IMR-90 (cell line): ENCODE results near the gene GRID1. TPM values are rescaled to one million over a fixed set of nuclear protein-coding genes. Genes with fewer than 3 reads are reported as not detected.

ENCODE experiments used
- ATAC-seq: fragments of 200-7000 bp; cut with Tn5 transposase; 2 replicates; pipeline ENCODE4 v1.9.1; 2020; ENCODE audit warnings: low read depth, mild to moderate bottlenecking, moderate library complexity
- BruUV-seq: library from RNA; stranded (reverse); fragments of 400-500 nt; replicated peaks from 2 replicates; lab custom pipeline; 2021; lab: Mats Ljungman, UMichigan
- CTCF ChIA-PET: fragments of 300-600 bp; formaldehyde crosslinking; extraction: SDS; loops from one replicate; lab custom pipeline; 2021; ENCODE audit warnings: antibody characterized with exemption; lab: Yijun Ruan, JAX
- POLR2A ChIA-PET: fragments of 300-600 bp; sonication (Branson Sonifier 250); formaldehyde crosslinking; loops from one replicate; lab custom pipeline; 2022; ENCODE audit warnings: antibody characterized with exemption; ENCODE audit not compliant: unreplicated experiment; lab: Charles Lee
- DNase-seq: peaks from one replicate; pipeline ENCODE4 v3.0.0; 2013
- H2AFZ ChIP-seq: replicated peaks from 2 replicates; pipeline ENCODE3; 2013; ENCODE audit warnings: low read length, mild to moderate bottlenecking; ENCODE audit not compliant: poor library complexity
- H2AK5ac ChIP-seq: 2 replicates; pipeline ENCODE4 v1.6.1; 2013; ENCODE audit warnings: low read depth, low read length, inconsistent platforms
- H2AK9ac ChIP-seq: replicated peaks from 2 replicates; pipeline ENCODE3; 2013; ENCODE audit warnings: mild to moderate bottlenecking, low read depth, low read length, moderate library complexity; ENCODE audit not compliant: poor library complexity
- H2BK120ac ChIP-seq: 2 replicates; pipeline ENCODE4 v1.6.1; 2013; ENCODE audit warnings: low read depth, low read length, inconsistent platforms
- H2BK15ac ChIP-seq: 3 replicates; pipeline ENCODE4 v1.6.1; 2013; ENCODE audit warnings: low read depth, low read length, inconsistent platforms
- H2BK20ac ChIP-seq: 2 replicates; pipeline ENCODE4 v1.6.1; 2013; ENCODE audit warnings: low read depth, mild to moderate bottlenecking, inconsistent platforms, low read length, moderate library complexity
- H2BK5ac ChIP-seq: 2 replicates; pipeline ENCODE4 v1.6.1; 2013; ENCODE audit warnings: mild to moderate bottlenecking, low read depth, low read length, inconsistent platforms; ENCODE audit not compliant: poor library complexity, severe bottlenecking
- H3K14ac ChIP-seq: replicated peaks from 2 replicates; pipeline ENCODE4 v1.6.1; 2013; ENCODE audit warnings: low read depth, low read length, inconsistent platforms
- H3K18ac ChIP-seq: 2 replicates; pipeline ENCODE4 v1.6.1; 2013; ENCODE audit warnings: low read depth, low read length, control low read depth
- H3K23ac ChIP-seq: 2 replicates; pipeline ENCODE4 v1.6.1; 2013; ENCODE audit warnings: low read depth, low read length, inconsistent platforms
- H3K27ac ChIP-seq: 2 replicates; pipeline ENCODE4 v1.5.1; 2013; ENCODE audit warnings: mild to moderate bottlenecking, control low read depth, low read length; ENCODE audit not compliant: insufficient read depth
- H3K27me3 ChIP-seq: 2 replicates; pipeline ENCODE4 v1.6.1; 2013; ENCODE audit warnings: low read length; ENCODE audit not compliant: control insufficient read depth, insufficient read depth
- H3K36me3 ChIP-seq: 2 replicates; pipeline ENCODE4 v1.6.1; 2013; ENCODE audit warnings: low read length, mixed read lengths; ENCODE audit not compliant: control insufficient read depth, insufficient read depth
- H3K4ac ChIP-seq: 2 replicates; pipeline ENCODE4 v1.6.1; 2013; ENCODE audit warnings: low read depth, low read length, inconsistent platforms
- H3K4me1 ChIP-seq: 2 replicates; pipeline ENCODE4 v1.6.1; 2013; ENCODE audit warnings: low read length, mixed read lengths; ENCODE audit not compliant: control insufficient read depth, insufficient read depth
- H3K4me2 ChIP-seq: 2 replicates; pipeline ENCODE4 v1.6.1; 2013; ENCODE audit warnings: low read depth, mild to moderate bottlenecking, control low read depth, low read length, moderate library complexity
- H3K4me3 ChIP-seq: 2 replicates; pipeline ENCODE4 v1.5.1; 2013; ENCODE audit warnings: low read depth, mild to moderate bottlenecking, control low read depth, low read length, moderate library complexity; ENCODE audit not compliant: insufficient read depth
- H3K56ac ChIP-seq: 2 replicates; pipeline ENCODE4 v1.6.1; 2013; ENCODE audit warnings: low read length, inconsistent platforms; ENCODE audit not compliant: insufficient read depth; ENCODE audit errors: extremely low read depth
- H3K79me1 ChIP-seq, 2 experiments: 2 replicates each; pipeline ENCODE4 v1.6.1; 2013; ENCODE audit warnings: low read length in 2 of 2, inconsistent platforms in 1 of 2, low read depth in 1 of 2
- H3K9ac ChIP-seq: 2 replicates; pipeline ENCODE4 v1.6.1; 2013; ENCODE audit warnings: low read depth, low read length, control low read depth
- H3K9me1 ChIP-seq: 2 replicates; pipeline ENCODE4 v1.6.1; 2013; ENCODE audit warnings: low read length, inconsistent platforms; ENCODE audit not compliant: insufficient read depth
- H3K9me3 ChIP-seq: 2 replicates; pipeline ENCODE4 v1.6.1; 2013; ENCODE audit warnings: low read length; ENCODE audit not compliant: control insufficient read depth, insufficient read depth
- H4K20me1 ChIP-seq: 2 replicates; pipeline ENCODE4 v1.6.1; 2013; ENCODE audit warnings: low read length, inconsistent platforms; ENCODE audit not compliant: insufficient read depth
- H4K5ac ChIP-seq: 2 replicates; pipeline ENCODE4 v1.6.1; 2013; ENCODE audit warnings: mild to moderate bottlenecking, low read depth, low read length, control low read depth
- H4K8ac ChIP-seq, 2 experiments: 2 replicates each; pipeline ENCODE4 v1.6.1; 2013; ENCODE audit warnings: low read depth in 2 of 2, low read length in 2 of 2, control low read depth in 1 of 2, inconsistent platforms in 1 of 2
- H4K91ac ChIP-seq: 2 replicates; pipeline ENCODE4 v1.6.1; 2013; ENCODE audit warnings: low read depth, low read length, inconsistent platforms; ENCODE audit not compliant: insufficient read depth
- CEBPB ChIP-seq: IDR thresholded peaks from 2 replicates; pipeline ENCODE4 v1.6.1; 2012; ENCODE audit warnings: low read depth, low read length, improper control_type of control experiment
- CHD1 ChIP-seq: IDR thresholded peaks from 2 replicates; pipeline ENCODE4 v1.6.1; 2012; ENCODE audit warnings: low read depth, low read length, improper control_type of control experiment
- CTCF ChIP-seq: conservative IDR thresholded peaks from 2 replicates; pipeline ENCODE4 v1.5.1; 2012; ENCODE audit warnings: mild to moderate bottlenecking, low read depth, low read length, improper control_type of control experiment
- ELK1 ChIP-seq: fragments of 150-350 bp; IDR thresholded peaks from 2 replicates; pipeline ENCODE4 v1.6.1; 2016; ENCODE audit warnings: low read depth, mild to moderate bottlenecking, low read length, moderate library complexity, borderline replicate concordance
- FOS ChIP-seq: fragments of 150-350 bp; IDR thresholded peaks from 2 replicates; pipeline ENCODE4 v1.6.1; 2016; ENCODE audit warnings: low read depth, low read length
- MAFK ChIP-seq: IDR thresholded peaks from 2 replicates; pipeline ENCODE4 v1.6.1; 2012; ENCODE audit warnings: low read depth, low read length, improper control_type of control experiment
- MAZ ChIP-seq: IDR thresholded peaks from 2 replicates; pipeline ENCODE4 v1.6.1; 2012; ENCODE audit warnings: low read depth, mild to moderate bottlenecking, low read length, improper control_type of control experiment, moderate library complexity, borderline replicate concordance
- MXI1 ChIP-seq: IDR thresholded peaks from 2 replicates; pipeline ENCODE4 v1.6.1; 2012; ENCODE audit warnings: low read depth, mild to moderate bottlenecking, low read length, moderate library complexity, borderline replicate concordance
- NFE2L2 ChIP-seq: fragments of 150-350 bp; IDR thresholded peaks from 2 replicates; pipeline ENCODE4 v1.6.1; 2016; ENCODE audit warnings: low read depth, mild to moderate bottlenecking, low read length
- POLR2A ChIP-seq: IDR thresholded peaks from 2 replicates; pipeline ENCODE4 v1.6.1; 2012; ENCODE audit warnings: mild to moderate bottlenecking, low read depth, low read length
- RCOR1 ChIP-seq: IDR thresholded peaks from 2 replicates; pipeline ENCODE4 v1.6.1; 2012; ENCODE audit warnings: mild to moderate bottlenecking, low read length, improper control_type of control experiment; ENCODE audit not compliant: insufficient replicate concordance
- RFX5 ChIP-seq: IDR thresholded peaks from 2 replicates; pipeline ENCODE4 v1.8.0; 2012; ENCODE audit warnings: low read depth, mild to moderate bottlenecking, low read length, moderate library complexity
- SMC3 ChIP-seq: fragments of 150-350 bp; IDR thresholded peaks from 2 replicates; pipeline ENCODE4 v1.6.1; 2016; ENCODE audit warnings: low read depth, mild to moderate bottlenecking, antibody characterized with exemption, low read length, moderate library complexity
- USF2 ChIP-seq: fragments of 150-350 bp; IDR thresholded peaks from 2 replicates; pipeline ENCODE4 v1.6.1; 2017; ENCODE audit warnings: mild to moderate bottlenecking, antibody characterized with exemption, low read length, low read depth
- WGBS, 2 experiments: methylation state at CpG; one replicate each; pipeline versions ENCODE4 v1.1.5 to v1.1.7; 2013; ENCODE audit warnings: missing lambda C conversion rate in 2 of 2; ENCODE audit not compliant: insufficient read length in 1 of 2; ENCODE audit errors: extremely low coverage in 2 of 2; 5-methylcytosine and 5-hydroxymethylcytosine counted together
- dilution Hi-C: fragments of 300-500 bp; cut with HindIII; formaldehyde crosslinking; loops from one replicate; pipeline ENCODE4 v1.14.3; 2018; ENCODE audit warnings: low sequenced_read_pairs; ENCODE audit not compliant: unreplicated experiment
- in situ Hi-C: fragments of 300-500 bp; cut with MboI; formaldehyde crosslinking; loops from 3 replicates; pipeline ENCODE4 v1.14.3; 2019; ENCODE audit warnings: low sequenced_read_pairs, inconsistent platforms, mixed read lengths
- intact Hi-C: fragments of 100-400 bp; cut with micrococcal nuclease; formaldehyde crosslinking; loops from 2 replicates; pipeline ENCODE4 v1.10.0; 2022
- polyA plus RNA-seq, 3 experiments: library from polyadenylated mRNA; depleted of rRNA; stranded (reverse); fragments of >200 nt; gene quantifications; 2 replicates each; pipeline ENCODE4 v1.2.3, GENCODE V29; 2012; ENCODE audit warnings: low replicate concordance in 1 of 3
- total RNA-seq: library from RNA; depleted of rRNA; stranded (reverse); fragments of >200 nt; gene quantifications from 2 replicates; pipeline ENCODE4 v1.2.3, GENCODE V29; 2012

Gene GRID1
- total and polyA plus RNA-seq, 2 of the 4 experiments (the other 2 are of a cell fraction): not detected

- Histone ChIP-seq H3K27ac (no peak overlapping the region), H2AK5ac (no peak overlapping the region), H3K36me3 (no peaks in the 10 kb centered on the region), H3K9ac (no peak overlapping the region), H3K14ac (no peak overlapping the region), H3K4me1 (no peaks in the 10 kb centered on the region), H3K9me1 (no peaks in the 10 kb centered on the region), H2BK120ac (no peak overlapping the region), H2AK9ac (no peak overlapping the region), H2BK5ac (no peak overlapping the region), H2BK20ac (no peak overlapping the region), H3K56ac (no peak overlapping the region), H4K91ac (no peak overlapping the region), H2AFZ (no peak overlapping the region), H3K23ac (no peak overlapping the region), H4K5ac (no peak overlapping the region), H3K27me3 (no peaks in the 10 kb centered on the region), H4K20me1 (no peaks in the 10 kb centered on the region), H3K4me2 (no peak overlapping the region), H3K18ac (no peak overlapping the region), H4K8ac (no peak overlapping the region), H3K9me3 (no peaks in the 10 kb centered on the region), H3K79me1 (no peaks in the 10 kb centered on the region), H2BK15ac (no peak overlapping the region), H3K4ac (no peak overlapping the region), H3K4me3 (no peak overlapping the region)
- TF ChIP-seq FOS (no peak), CHD1 (no peak), MAFK (no peak), RCOR1 (no peak), RFX5 (no peak), POLR2A (no peak), ELK1 (no peak), NFE2L2 (no peak), USF2 (no peak), SMC3 (no peak), CTCF (no peak), CEBPB (no peak), MAZ (no peak), MXI1 (no peak)
- in situ Hi-C loops: loop anchor here (25.0 kb wide), 1 partner anchor 395 kb away; no protein-coding TSS in a partner anchor
- dilution Hi-C loops: no loop called here
- BruUV-seq: no TSS peak
- DNase-seq (no peak), ATAC-seq (no peak)
- ChIA-PET CTCF (no interaction called here), POLR2A (no interaction called here)
- no CpG with 5 or more reads among the region's 3 CpGs for WGBS, 2 experiments
- intact Hi-C loops: no loop called here
Measured at GRCh38 chr10:86192691-86193090, 173.9 kb downstream of the GRID1 start.
